ENCODE data around the gene ILK.

ILK gene

DNA sequence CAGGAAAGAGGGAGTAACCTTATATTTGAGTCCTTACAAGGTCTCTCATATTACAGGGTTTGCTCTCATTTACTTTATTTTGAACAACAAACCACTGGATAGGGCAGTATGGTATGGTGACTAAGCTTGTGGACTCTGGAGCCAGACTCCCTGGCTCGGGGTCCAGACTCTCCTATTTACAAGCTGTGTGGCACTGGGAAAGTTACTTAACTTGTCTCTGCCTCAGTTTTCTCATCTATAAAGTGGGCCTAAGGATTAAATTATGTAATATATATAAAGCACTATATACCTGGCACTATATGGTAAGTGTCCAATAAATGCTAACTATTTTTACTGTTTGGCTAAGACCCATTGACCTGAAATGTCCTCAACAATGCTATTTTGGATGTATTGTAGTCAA, 53.8 kb downstream of the ILK start:
- Mint-ChIP-seq H3K4me3 (peak overlapping the region; percentile 66), H3K4me1 (ENCODE audit: low read depth) (peaks cover 2% of the 10 kb centered on the region), H3K36me3 (no peaks in the 10 kb centered on the region), H3K27ac (no peak overlapping the region), H3K9me3 (ENCODE audit: low read depth) (no peaks in the 10 kb centered on the region), H3K27me3 (no peaks in the 10 kb centered on the region)

DNA sequence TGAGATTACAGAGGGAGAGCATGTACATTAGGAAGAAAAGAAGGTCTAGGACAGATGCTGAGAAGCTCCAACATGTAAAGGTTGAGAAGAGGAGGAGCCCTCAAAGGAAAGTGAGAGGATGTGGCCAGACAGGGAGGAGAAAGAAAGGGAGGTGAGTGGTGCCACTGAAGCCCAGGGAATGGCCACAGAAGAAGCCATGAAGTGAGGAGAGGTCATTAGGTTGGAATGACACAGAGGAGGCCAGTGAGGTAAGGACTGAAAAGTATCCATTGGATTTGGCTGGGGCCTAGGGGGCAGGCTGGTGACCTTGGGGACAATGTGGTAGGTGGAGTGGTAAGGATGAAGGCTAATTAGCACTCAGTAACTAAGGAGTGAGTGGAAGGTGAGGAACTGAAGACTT, 55.1 kb downstream of the ILK start:
- H3K4me1 Mint-ChIP-seq (ENCODE audit: low read depth) = peaks cover 9% of the 10 kb centered on the region
- no peaks in the 10 kb centered on the region for H3K9me3 Mint-ChIP-seq (ENCODE audit: low read depth)
- no peaks in the 10 kb centered on the region for H3K36me3 Mint-ChIP-seq
- no peak overlapping the region for H3K27ac Mint-ChIP-seq
- no peaks in the 10 kb centered on the region for H3K27me3 Mint-ChIP-seq
- no peak overlapping the region for H3K4me3 Mint-ChIP-seq

Measured in activated naive CD8-positive, alpha-beta T cell (primary cell).